Skeletal muscle tissue (tissue), 4 donors: ENCODE measurements around the gene ZDHHC17. TPM values are rescaled to one million over a fixed set of nuclear protein-coding genes. Genes with fewer than 3 reads are reported as not detected.

Experiments used
- H3K27ac ChIP-seq: one replicate; pipeline ENCODE4 v1.7.0; 2013; ENCODE audit warnings: mild to moderate bottlenecking, low read depth, low read length, inconsistent platforms
- H3K27me3 ChIP-seq, 3 donors: one replicate each; pipeline ENCODE4 v1.7.0; 2013; ENCODE audit warnings: low read length in 3 of 3; ENCODE audit not compliant: control insufficient read depth in 3 of 3, insufficient read depth in 3 of 3
- H3K36me3 ChIP-seq, 3 donors: one replicate each; pipeline ENCODE4 v1.7.0; 2013; ENCODE audit warnings: low read length in 3 of 3; ENCODE audit not compliant: control insufficient read depth in 3 of 3, insufficient read depth in 3 of 3
- H3K4me1 ChIP-seq, 3 donors: one replicate each; pipeline ENCODE4 v1.7.0; 2013; ENCODE audit warnings: low read length in 3 of 3, mild to moderate bottlenecking in 3 of 3; ENCODE audit not compliant: control insufficient read depth in 3 of 3, insufficient read depth in 3 of 3
- H3K4me3 ChIP-seq, 3 donors: one replicate each; pipeline ENCODE4 v1.7.0; 2013; ENCODE audit warnings: low read length in 3 of 3
- H3K9ac ChIP-seq, 3 donors: one replicate each; pipeline ENCODE4 v1.7.0; 2013; ENCODE audit warnings: low read length in 3 of 3, mild to moderate bottlenecking in 3 of 3, moderate library complexity in 2 of 3, low read depth in 1 of 3
- H3K9me3 ChIP-seq, 3 donors: one replicate each; pipeline ENCODE4 v1.7.0; 2013; ENCODE audit warnings: low read length in 3 of 3; ENCODE audit not compliant: control insufficient read depth in 3 of 3
- total RNA-seq: library from RNA; depleted of rRNA; stranded (reverse); fragments of >200 nt; gene quantifications from one replicate; pipeline ENCODE4 v1.2.3, GENCODE V29; 2014
- donor health status: Osteomylitis.

The ZDHHC17 gene
- total RNA-seq, 1 donor from 2014 or later = 123 TPM

DNA sequence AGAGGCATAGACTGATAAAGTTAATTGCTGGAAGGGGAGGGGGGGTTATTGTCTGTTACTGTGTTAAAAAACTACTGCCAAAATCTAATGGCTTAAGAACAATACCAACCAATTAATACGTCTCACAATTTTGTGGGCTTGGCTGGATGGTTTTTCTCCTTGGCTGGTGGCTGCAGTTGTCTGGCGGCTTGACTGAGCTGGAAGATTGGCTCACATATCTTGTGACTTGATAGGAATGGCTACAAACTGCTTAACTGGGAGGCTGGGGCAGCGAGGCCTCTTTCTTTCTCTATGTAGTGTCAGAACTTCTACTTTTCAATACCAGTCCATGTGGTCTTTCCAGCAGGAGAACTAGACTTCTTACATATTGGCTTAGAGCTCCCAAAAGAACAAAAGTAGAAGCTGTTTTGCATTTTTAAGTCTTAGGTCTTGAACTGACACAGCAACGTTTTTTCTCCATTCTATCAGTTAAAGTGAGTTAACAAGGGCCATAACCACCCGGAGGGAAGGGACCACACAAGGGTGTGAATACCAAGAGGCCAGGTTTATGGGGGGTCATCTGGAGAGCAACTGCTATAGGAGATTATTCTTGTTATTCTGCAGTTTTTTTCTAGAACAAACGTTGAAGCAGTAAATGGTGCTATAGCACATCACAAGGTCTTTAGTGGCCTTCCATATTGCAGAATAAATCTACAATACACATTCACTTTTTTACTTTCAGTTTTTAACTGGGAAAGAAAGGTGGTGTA lies 46.9 kb downstream of the ZDHHC17 start:
- Histone ChIP-seq H3K9me3 (no peaks in the 10 kb centered on the region), H3K36me3 (peaks cover 12 to 25% (median 25%) of the 10 kb centered on the region in 3 donors), H3K27ac (no peak overlapping the region), H3K4me1 (no peaks in the 10 kb centered on the region), H3K4me3 (no peak overlapping the region), H3K9ac (no peak overlapping the region), H3K27me3 (no peaks in the 10 kb centered on the region)

DNA sequence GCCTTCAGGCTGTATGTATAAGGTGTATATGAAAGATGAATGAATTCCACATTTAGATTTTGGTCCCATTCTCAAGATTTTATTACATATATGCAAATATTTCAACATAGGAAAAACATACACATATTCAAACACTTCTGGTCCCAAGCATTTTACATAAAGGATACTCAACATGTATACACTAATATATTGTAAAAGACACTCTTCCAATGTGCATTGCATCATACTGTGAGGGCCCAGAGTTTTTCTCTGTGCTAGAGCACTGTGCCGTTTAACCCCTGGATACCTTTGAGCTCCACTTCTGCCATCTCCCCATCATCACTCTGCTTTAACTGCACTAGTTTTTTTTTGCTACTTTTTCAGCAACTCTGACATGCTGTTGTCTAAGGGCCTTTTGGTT lies 48.1 kb downstream of the ZDHHC17 start:
- Histone ChIP-seq H3K27ac (no peak overlapping the region), H3K27me3 (no peaks in the 10 kb centered on the region), H3K9me3 (no peaks in the 10 kb centered on the region), H3K36me3 (peaks cover 5 to 23% (median 18%) of the 10 kb centered on the region in 3 donors), H3K4me1 (no peaks in the 10 kb centered on the region), H3K9ac (no peak overlapping the region), H3K4me3 (no peak overlapping the region)

DNA sequence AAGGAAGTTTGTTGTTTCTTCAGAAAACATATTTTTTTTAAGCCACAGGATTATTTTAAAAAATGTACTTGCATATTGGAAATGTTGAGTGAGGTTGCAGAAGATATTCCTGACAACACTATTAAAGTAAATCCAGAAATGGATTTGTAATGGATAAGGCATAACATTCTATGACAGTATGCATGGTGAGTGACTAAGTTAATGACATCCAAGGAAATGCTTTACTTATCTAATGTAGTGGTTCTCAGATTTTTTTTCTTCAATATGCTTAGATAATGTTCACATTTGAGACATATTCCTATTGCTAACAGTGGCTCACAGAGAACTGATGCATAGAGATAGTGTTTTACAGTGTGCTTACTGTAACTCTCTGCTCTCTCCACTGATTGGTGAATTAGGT lies 49.4 kb downstream of the ZDHHC17 start:
- no peaks in the 10 kb centered on the region for H3K4me1 ChIP-seq
- no peak overlapping the region for H3K4me3 ChIP-seq
- H3K36me3 ChIP-seq = peaks cover 0 to 21% (median 9%) of the 10 kb centered on the region in 3 donors
- H3K9me3 ChIP-seq = no peaks in the 10 kb centered on the region
- H3K27me3 ChIP-seq = no peaks in the 10 kb centered on the region
- H3K27ac ChIP-seq = no peak overlapping the region
- no peak overlapping the region for H3K9ac ChIP-seq

DNA sequence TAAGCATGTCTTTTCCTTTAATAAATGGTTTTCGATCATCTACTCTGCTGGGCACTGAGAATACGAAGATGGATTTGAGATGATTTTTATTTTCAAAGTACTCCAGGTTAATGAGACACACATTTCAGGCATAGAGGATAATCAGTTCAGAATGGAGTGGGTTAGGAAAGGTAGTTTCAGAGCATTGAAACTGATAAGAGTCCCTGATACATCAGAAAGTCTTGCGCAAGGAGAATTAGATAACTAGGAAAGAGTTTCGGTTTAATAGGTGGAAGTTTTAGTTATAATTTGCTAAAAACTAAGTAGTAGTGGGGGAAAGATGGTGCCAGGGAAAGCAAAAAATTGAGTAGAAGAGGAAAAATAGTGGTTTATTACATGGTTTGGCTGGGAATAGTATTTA lies 50.1 kb downstream of the ZDHHC17 start:
- Histone ChIP-seq H3K36me3 (peaks cover 0 to 21% (median 9%) of the 10 kb centered on the region in 3 donors), H3K9ac (no peak overlapping the region), H3K4me3 (no peak overlapping the region), H3K4me1 (no peaks in the 10 kb centered on the region), H3K27me3 (no peaks in the 10 kb centered on the region), H3K27ac (no peak overlapping the region), H3K9me3 (no peaks in the 10 kb centered on the region)

DNA sequence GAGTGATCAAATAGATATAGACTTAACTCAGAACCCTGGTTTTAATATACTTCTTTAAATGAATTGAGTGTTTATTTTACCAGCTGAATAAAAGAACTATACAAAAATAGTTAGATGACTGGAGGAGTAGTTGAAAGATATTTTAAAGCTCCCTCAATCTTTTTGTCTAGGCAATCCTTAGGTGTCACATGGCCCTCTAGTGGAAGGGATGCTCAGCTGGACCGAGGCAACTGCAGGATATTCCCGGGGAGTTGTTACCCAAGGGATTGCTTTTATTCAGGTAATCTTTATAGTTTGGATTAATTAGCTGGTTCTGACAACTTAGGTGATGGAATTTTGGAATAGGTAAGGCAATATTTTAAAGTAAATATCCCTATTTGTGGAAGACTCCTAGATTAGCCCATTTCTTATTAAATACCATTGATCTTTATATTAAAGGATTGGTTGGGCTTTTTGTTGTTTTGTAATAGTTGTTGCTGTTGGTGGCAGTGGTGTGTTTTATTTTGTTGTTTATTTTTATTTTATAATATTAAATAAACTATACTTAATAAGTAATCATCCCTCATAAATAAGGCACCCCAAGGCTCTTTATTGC lies 57.1 kb downstream of the ZDHHC17 start:
- Histone ChIP-seq H3K4me1 (no peaks in the 10 kb centered on the region), H3K9ac (no peak overlapping the region), H3K36me3 (peaks cover 3 to 12% (median 6%) of the 10 kb centered on the region in 3 donors), H3K27ac (no peak overlapping the region), H3K27me3 (no peaks in the 10 kb centered on the region), H3K9me3 (no peaks in the 10 kb centered on the region), H3K4me3 (no peak overlapping the region)

DNA sequence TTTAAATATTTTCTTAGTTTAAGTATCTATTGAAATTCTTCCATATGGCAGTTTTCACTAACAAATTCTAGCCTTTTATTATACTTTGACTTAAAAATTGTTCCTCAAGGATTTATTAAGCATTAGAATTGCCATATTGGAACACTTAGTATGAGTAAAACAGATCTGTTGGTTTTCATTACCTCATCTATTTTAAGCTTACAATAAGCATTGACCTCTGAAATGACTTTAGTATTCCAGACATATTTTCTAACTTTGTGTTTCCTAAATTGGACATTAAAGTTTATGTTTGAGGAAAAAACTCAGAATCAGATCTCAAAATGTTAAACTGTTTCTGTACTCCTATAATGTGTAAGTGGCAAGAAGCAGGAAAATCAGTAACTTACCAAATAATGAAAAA lies 66.5 kb downstream of the ZDHHC17 start:
- Histone ChIP-seq H3K4me1 (no peaks in the 10 kb centered on the region), H3K4me3 (no peak overlapping the region), H3K27me3 (no peaks in the 10 kb centered on the region), H3K9ac (no peak overlapping the region), H3K9me3 (peaks cover 0 to 3% (median 0%) of the 10 kb centered on the region in 3 donors), H3K36me3 (peaks cover 3 to 20% (median 14%) of the 10 kb centered on the region in 3 donors), H3K27ac (no peak overlapping the region)

DNA sequence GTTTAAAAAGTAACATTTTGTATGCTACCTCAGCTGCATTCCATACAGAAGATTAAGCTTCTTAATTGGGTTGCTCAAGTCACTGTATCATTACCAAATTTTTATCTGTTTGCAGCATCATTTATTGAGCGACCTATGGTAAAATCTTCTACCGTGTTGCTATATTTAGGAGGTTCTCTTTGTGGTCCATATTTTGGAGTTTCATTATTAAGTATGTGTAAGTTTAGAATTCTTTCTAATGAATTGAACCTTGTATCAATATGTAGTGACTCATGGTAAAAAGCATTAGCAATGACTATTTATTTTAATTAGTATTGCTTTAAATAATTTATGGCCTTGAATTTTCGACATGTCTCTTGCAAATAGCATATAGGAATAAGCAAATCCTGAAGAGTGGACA lies 72.7 kb downstream of the ZDHHC17 start:
- peaks cover 1 to 12% (median 11%) of the 10 kb centered on the region in 3 donors for H3K36me3 ChIP-seq
- H3K9me3 ChIP-seq = peaks cover 0 to 3% (median 0%) of the 10 kb centered on the region in 3 donors
- H3K4me3 ChIP-seq = no peak overlapping the region
- no peaks in the 10 kb centered on the region for H3K27me3 ChIP-seq
- no peaks in the 10 kb centered on the region for H3K4me1 ChIP-seq
- no peak overlapping the region for H3K27ac ChIP-seq
- no peak overlapping the region for H3K9ac ChIP-seq

DNA sequence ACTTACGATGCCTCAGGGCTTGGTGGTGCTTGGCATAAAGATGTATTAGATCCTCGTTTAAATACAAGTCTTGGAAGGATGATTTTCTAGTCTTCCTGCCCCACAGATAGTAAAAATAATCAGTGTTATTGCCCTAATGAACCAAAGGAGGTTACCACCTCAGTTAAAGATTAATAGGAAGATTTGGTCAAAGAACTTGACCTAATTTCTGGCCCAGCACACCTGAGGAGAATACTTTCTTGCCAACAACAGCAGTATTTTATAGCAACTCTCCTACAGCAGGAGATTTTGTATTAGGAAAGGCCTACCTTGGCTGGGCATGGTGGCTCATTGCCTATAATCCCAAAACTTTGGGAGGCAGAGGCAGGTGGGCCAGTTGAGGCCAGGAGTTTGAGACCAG lies 83.3 kb downstream of the ZDHHC17 start:
- H3K4me1 ChIP-seq = no peaks in the 10 kb centered on the region
- H3K27me3 ChIP-seq = no peaks in the 10 kb centered on the region
- no peak overlapping the region for H3K27ac ChIP-seq
- H3K9ac ChIP-seq = no peak overlapping the region
- no peak overlapping the region for H3K4me3 ChIP-seq
- no peaks in the 10 kb centered on the region for H3K9me3 ChIP-seq
- H3K36me3 ChIP-seq = peaks cover 8 to 18% (median 12%) of the 10 kb centered on the region in 3 donors

DNA sequence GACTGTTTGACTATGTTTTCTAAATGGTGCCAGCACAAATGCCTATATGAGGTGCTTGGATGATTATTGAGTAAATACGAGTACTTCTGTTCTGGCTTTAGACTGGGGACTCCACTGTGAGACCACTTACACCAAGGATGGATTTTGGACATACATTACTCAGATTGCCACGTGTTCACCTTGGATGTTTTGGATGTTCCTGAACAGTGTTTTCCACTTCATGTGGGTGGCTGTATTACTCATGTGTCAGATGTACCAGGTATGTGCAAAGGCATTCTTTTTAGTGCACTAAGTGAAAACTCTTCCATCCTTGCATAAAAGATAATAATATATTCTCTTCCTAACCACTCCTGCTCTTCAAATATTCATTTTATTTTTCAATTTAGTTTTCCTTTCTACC lies 84.2 kb downstream of the ZDHHC17 start:
- no peak overlapping the region for H3K27ac ChIP-seq
- H3K36me3 ChIP-seq = peaks cover 8 to 18% (median 12%) of the 10 kb centered on the region in 3 donors
- H3K27me3 ChIP-seq = no peaks in the 10 kb centered on the region
- H3K4me3 ChIP-seq = no peak overlapping the region
- H3K9me3 ChIP-seq = no peaks in the 10 kb centered on the region
- H3K9ac ChIP-seq = no peak overlapping the region
- H3K4me1 ChIP-seq = no peaks in the 10 kb centered on the region

DNA sequence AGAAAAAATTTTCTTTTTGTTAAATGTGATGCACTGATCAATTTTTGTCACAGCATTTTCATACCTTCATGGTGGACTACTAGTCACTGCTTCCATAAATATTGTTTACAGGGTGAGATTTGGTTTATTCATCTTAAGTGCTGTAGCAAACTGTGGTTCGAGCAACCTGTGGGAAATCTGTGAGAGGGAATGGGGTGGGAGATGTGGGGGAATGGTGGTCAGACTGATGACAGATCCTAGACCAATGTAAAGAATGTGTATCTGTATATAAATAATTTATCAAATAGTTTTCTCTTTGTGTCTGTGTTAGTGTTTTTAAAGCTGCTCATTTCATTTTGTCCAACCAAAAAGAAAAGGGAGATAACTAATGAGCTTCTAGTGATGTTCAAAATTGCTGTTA lies 88.2 kb downstream of the ZDHHC17 start:
- no peak overlapping the region for H3K27ac ChIP-seq
- H3K4me3 ChIP-seq = no peak overlapping the region
- no peak overlapping the region for H3K9ac ChIP-seq
- no peaks in the 10 kb centered on the region for H3K4me1 ChIP-seq
- peaks cover 2 to 5% (median 3%) of the 10 kb centered on the region in 3 donors for H3K9me3 ChIP-seq
- H3K36me3 ChIP-seq = peaks cover 12 to 19% (median 13%) of the 10 kb centered on the region in 3 donors
- H3K27me3 ChIP-seq = no peaks in the 10 kb centered on the region
